IPS DF 6.9 (cell line): Measurements from ENCODE around the gene F12.

Experiments used
- DNase-seq: peaks from one replicate; pipeline ENCODE4 v3.0.0-alpha.2; 2013; ENCODE audit warnings: low read depth, low spot score
- H3K27ac ChIP-seq: one replicate; pipeline ENCODE4 v1.5.1; 2013; ENCODE audit warnings: low read length, control low read depth
- H3K27me3 ChIP-seq: 2 replicates; pipeline ENCODE4 v1.6.1; 2013; ENCODE audit warnings: mild to moderate bottlenecking, low read length; ENCODE audit not compliant: control insufficient read depth, insufficient read depth
- H3K36me3 ChIP-seq: 2 replicates; pipeline ENCODE4 v1.6.1; 2013; ENCODE audit warnings: low read length; ENCODE audit not compliant: control insufficient read depth, insufficient read depth
- H3K4me1 ChIP-seq: 2 replicates; pipeline ENCODE4 v1.6.1; 2013; ENCODE audit warnings: low read length; ENCODE audit not compliant: control insufficient read depth, insufficient read depth
- H3K4me3 ChIP-seq: 2 replicates; pipeline ENCODE4 v1.5.1; 2013; ENCODE audit warnings: mild to moderate bottlenecking, low read length
- H3K9me3 ChIP-seq: 2 replicates; pipeline ENCODE4 v1.6.1; 2013; ENCODE audit warnings: low read length, inconsistent platforms; ENCODE audit not compliant: control insufficient read depth, insufficient read depth
- WGBS: extraction: QIAGEN DNeasy Blood & Tissue Kit; methylation state at CpG from one replicate; pipeline ENCODE4 v1.1.7; 2013; ENCODE audit warnings: mixed read lengths, missing lambda C conversion rate; ENCODE audit not compliant: insufficient read length, insufficient coverage; 5-methylcytosine and 5-hydroxymethylcytosine counted together

The F12 gene

GRCh38 chr5:177438468-177438867 is 29.1 kb upstream of the F12 start:
- Histone ChIP-seq H3K4me3 (no peak overlapping the region), H3K27ac (no peak overlapping the region), H3K36me3 (peaks cover 30% of the 10 kb centered on the region), H3K9me3 (no peaks in the 10 kb centered on the region), H3K27me3 (no peaks in the 10 kb centered on the region), H3K4me1 (0 out of 2 replicates have a peak, but pooled peaks cover 2% of the 10 kb centered on the region)
- no CpG with 5 or more reads among the region's 10 CpGs for WGBS
- DNase-seq, result no peak

- Histone ChIP-seq H3K27me3 (no peaks in the 10 kb centered on the region), H3K27ac (no peak overlapping the region), H3K4me3 (no peak overlapping the region), H3K9me3 (no peaks in the 10 kb centered on the region), H3K36me3 (peaks cover 33% of the 10 kb centered on the region), H3K4me1 (0 out of 2 replicates have a peak, but pooled peaks cover 2% of the 10 kb centered on the region)
- no peak for DNase-seq
- no CpG with 5 or more reads among the region's 4 CpGs for WGBS
These were observed 28.3 kb upstream of the F12 start for GRCh38 chr5:177437623-177438022.

- peaks cover 45% of the 10 kb centered on the region for H3K36me3 ChIP-seq
These were observed 26.6 kb upstream of the F12 start for GRCh38 chr5:177435847-177436536.

GRCh38 chr5:177434942-177435738 is 25.8 kb upstream of the F12 start:
- Histone ChIP-seq H3K4me3 (no peak overlapping the region), H3K9me3 (no peaks in the 10 kb centered on the region), H3K36me3 (peaks cover 43% of the 10 kb centered on the region), H3K27ac (no peak overlapping the region), H3K4me1 (no peaks in the 10 kb centered on the region), H3K27me3 (no peaks in the 10 kb centered on the region)
- no peak for DNase-seq
- no CpG with 5 or more reads among the region's 20 CpGs for WGBS

More at GRCh38 chr5:177435847-177436536, 26.6 kb upstream of the F12 start:
- no peaks in the 10 kb centered on the region for H3K27me3 ChIP-seq
- no CpG with 5 or more reads among the region's 37 CpGs for WGBS
- no peak overlapping the region for H3K27ac ChIP-seq
- 0 out of 2 replicates have a peak, but pooled peaks cover 2% of the 10 kb centered on the region for H3K4me1 ChIP-seq
- H3K4me3 ChIP-seq, result no peak overlapping the region
- DNase-seq, result no peak
- no peaks in the 10 kb centered on the region for H3K9me3 ChIP-seq

- DNase-seq, result no peak
- Histone ChIP-seq H3K27me3 (no peaks in the 10 kb centered on the region), H3K27ac (no peak overlapping the region), H3K4me1 (no peaks in the 10 kb centered on the region), H3K9me3 (no peaks in the 10 kb centered on the region), H3K36me3 (peaks cover 43% of the 10 kb centered on the region), H3K4me3 (no peak overlapping the region)
- no CpG with 5 or more reads among the region's 8 CpGs for WGBS
These were observed 25.1 kb upstream of the F12 start for GRCh38 chr5:177434437-177434836.

GRCh38 chr5:177433658-177434217 is 24.4 kb upstream of the F12 start:
- WGBS, result no CpG with 5 or more reads among the region's 29 CpGs

GRCh38 chr5:177432839-177433657 is 23.7 kb upstream of the F12 start:
- peaks cover 43% of the 10 kb centered on the region for H3K36me3 ChIP-seq
- H3K4me1 ChIP-seq, result no peaks in the 10 kb centered on the region
- no CpG with 5 or more reads among the region's 25 CpGs for WGBS
- no peak overlapping the region for H3K27ac ChIP-seq
- H3K9me3 ChIP-seq, result no peaks in the 10 kb centered on the region
- no peak for DNase-seq
- H3K4me3 ChIP-seq, result no peak overlapping the region
- no peaks in the 10 kb centered on the region for H3K27me3 ChIP-seq

More at GRCh38 chr5:177433658-177434217, 24.4 kb upstream of the F12 start:
- no peak for DNase-seq
- no peak overlapping the region for H3K27ac ChIP-seq
- no peaks in the 10 kb centered on the region for H3K27me3 ChIP-seq
- no peak overlapping the region for H3K4me3 ChIP-seq
- no peaks in the 10 kb centered on the region for H3K9me3 ChIP-seq
- peaks cover 43% of the 10 kb centered on the region for H3K36me3 ChIP-seq
- H3K4me1 ChIP-seq, result no peaks in the 10 kb centered on the region

GRCh38 chr5:177432143-177432838 is 22.9 kb upstream of the F12 start:
- no peak for DNase-seq
- Histone ChIP-seq H3K4me3 (no peak overlapping the region), H3K9me3 (no peaks in the 10 kb centered on the region), H3K27me3 (no peaks in the 10 kb centered on the region), H3K4me1 (no peaks in the 10 kb centered on the region), H3K27ac (no peak overlapping the region), H3K36me3 (peaks cover 43% of the 10 kb centered on the region)
- no CpG with 5 or more reads among the region's 18 CpGs for WGBS

GRCh38 chr5:177431317-177432142 is 22.2 kb upstream of the F12 start:
- Histone ChIP-seq H3K27me3 (no peaks in the 10 kb centered on the region), H3K9me3 (no peaks in the 10 kb centered on the region), H3K4me1 (no peaks in the 10 kb centered on the region), H3K4me3 (no peak overlapping the region), H3K27ac (no peak overlapping the region), H3K36me3 (peaks cover 41% of the 10 kb centered on the region)
- WGBS, result no CpG with 5 or more reads among the region's 29 CpGs
- DNase-seq, result no peak
